Transverse colon (tissue), 4 donors: ENCODE results near the gene EIF5B.

Experiments
- EP300 ChIP-seq: sonication (generic); formaldehyde crosslinking; IDR thresholded peaks from one replicate; pipeline ENCODE4 v1.6.1; 2017; ENCODE audit warnings: antibody characterized with exemption, low read depth
- POLR2A ChIP-seq: fragments of 450-650 bp; IDR thresholded peaks from one replicate; pipeline ENCODE4 v1.6.1; 2016; ENCODE audit warnings: antibody characterized with exemption, mild to moderate bottlenecking, moderate library complexity
- POLR2AphosphoS5 ChIP-seq, 3 donors: sonication (generic); formaldehyde crosslinking; IDR thresholded peaks; one replicate each; pipeline ENCODE4 v1.6.1; 2016; ENCODE audit warnings: antibody characterized with exemption in 3 of 3
- TF ChIP-seq, protein P1 (sequence below), 5 experiments: fragments of 200-600 bp in 3 of 5; fragments of 450-650 bp in 2 of 5; sonication (generic) in 3 of 5; IDR thresholded peaks; 1 replicate in 2 of 5; 2 replicates in 3 of 5; pipeline ENCODE4 v1.5.1; 2016 to 2017; ENCODE audit warnings: antibody characterized with exemption in 5 of 5, inconsistent platforms in 3 of 5, mild to moderate bottlenecking in 2 of 5, moderate library complexity in 1 of 5

DNA sequence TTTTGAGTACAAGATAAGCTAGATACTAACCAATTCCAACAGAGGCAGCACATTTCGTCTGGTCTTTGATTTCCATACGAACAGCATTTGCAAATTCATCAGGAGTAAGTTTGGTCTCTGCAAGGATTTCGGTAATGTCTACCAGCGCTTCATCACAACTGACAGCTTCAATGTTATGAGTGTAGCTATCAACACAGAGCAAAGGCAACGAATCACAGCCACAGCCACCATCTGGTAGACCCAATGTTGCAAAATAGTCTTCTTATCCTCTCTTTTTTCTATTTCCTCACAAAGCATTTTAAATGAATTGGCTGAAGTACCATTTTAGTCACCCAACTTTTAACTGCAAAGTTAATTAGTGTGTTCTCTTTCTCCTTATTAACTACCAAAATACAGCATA, 84.3 kb downstream of the EIF5B start:
- TF ChIP-seq, protein P1, sequence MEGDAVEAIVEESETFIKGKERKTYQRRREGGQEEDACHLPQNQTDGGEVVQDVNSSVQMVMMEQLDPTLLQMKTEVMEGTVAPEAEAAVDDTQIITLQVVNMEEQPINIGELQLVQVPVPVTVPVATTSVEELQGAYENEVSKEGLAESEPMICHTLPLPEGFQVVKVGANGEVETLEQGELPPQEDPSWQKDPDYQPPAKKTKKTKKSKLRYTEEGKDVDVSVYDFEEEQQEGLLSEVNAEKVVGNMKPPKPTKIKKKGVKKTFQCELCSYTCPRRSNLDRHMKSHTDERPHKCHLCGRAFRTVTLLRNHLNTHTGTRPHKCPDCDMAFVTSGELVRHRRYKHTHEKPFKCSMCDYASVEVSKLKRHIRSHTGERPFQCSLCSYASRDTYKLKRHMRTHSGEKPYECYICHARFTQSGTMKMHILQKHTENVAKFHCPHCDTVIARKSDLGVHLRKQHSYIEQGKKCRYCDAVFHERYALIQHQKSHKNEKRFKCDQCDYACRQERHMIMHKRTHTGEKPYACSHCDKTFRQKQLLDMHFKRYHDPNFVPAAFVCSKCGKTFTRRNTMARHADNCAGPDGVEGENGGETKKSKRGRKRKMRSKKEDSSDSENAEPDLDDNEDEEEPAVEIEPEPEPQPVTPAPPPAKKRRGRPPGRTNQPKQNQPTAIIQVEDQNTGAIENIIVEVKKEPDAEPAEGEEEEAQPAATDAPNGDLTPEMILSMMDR (IDR thresholded peaks at IDR 0.05): no peak
- no peak for TF ChIP-seq EP300
- no peak for TF ChIP-seq POLR2A
- TF ChIP-seq POLR2AphosphoS5 (IDR thresholded peaks at IDR 0.05): no peak
